BE2C (cell line): ENCODE measurements around the gene KRT8.
A peak's percentile ranks its signal among the peaks of the same experiment; 100 is the strongest.
"Not testable (repeated sequence)": the region's sequence is repeated elsewhere in the genome, so short reads cannot be mapped to it uniquely, and the experiment has no call there.

Experiments
- DNase-seq: peaks from one replicate; pipeline ENCODE4 v3.0.0-alpha.2; 2020
- H3K27me3 ChIP-seq: fragments of 250-450 bp; sonication (Bioruptor Pico); 2 replicates; pipeline ENCODE4 v1.5.1; 2020; ENCODE audit warnings: mild to moderate bottlenecking
- H3K36me3 ChIP-seq: fragments of 250-450 bp; sonication (Bioruptor Pico); 2 replicates; pipeline ENCODE4 v1.5.1; 2020; ENCODE audit warnings: mild to moderate bottlenecking
- H3K4me1 ChIP-seq: fragments of 250-450 bp; sonication (Bioruptor Pico); 2 replicates; pipeline ENCODE4 v1.5.1; 2020
- H3K4me3 ChIP-seq: 2 replicates; pipeline ENCODE4 v1.5.1; 2011; ENCODE audit warnings: low read depth, low read length
- H3K9me3 ChIP-seq: fragments of 250-450 bp; sonication (Bioruptor Pico); 2 replicates; pipeline ENCODE4 v1.5.1; 2020
- TF ChIP-seq, protein P1 (sequence below): IDR thresholded peaks from 2 replicates; pipeline ENCODE4 v1.5.1; 2012; ENCODE audit warnings: mild to moderate bottlenecking, low read depth, low read length

Gene KRT8

DNA sequence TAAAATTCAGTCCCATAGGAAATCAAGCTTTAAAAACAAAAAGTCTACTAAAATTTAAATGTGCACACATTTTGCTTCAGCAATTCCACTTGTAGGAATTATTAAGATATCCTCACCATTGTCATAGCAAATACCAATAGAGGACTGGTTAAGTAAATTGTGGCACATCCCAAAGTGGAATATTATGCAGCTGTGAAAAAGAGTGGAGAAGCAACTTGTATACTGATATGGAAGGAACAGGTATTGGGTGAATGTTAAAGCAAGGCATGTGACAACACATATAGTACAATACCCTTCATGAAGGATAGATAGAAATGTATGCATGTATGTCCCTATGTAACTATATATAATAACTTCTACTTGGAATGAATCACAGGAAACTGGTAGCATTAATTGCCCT, 11.9 kb downstream of the KRT8 start:
- H3K4me1 ChIP-seq = peaks cover 21% of the 10 kb centered on the region
- H3K36me3 ChIP-seq = no peaks in the 10 kb centered on the region
- H3K4me3 ChIP-seq = no peak overlapping the region
- no peak for DNase-seq
- TF ChIP-seq, protein P1, sequence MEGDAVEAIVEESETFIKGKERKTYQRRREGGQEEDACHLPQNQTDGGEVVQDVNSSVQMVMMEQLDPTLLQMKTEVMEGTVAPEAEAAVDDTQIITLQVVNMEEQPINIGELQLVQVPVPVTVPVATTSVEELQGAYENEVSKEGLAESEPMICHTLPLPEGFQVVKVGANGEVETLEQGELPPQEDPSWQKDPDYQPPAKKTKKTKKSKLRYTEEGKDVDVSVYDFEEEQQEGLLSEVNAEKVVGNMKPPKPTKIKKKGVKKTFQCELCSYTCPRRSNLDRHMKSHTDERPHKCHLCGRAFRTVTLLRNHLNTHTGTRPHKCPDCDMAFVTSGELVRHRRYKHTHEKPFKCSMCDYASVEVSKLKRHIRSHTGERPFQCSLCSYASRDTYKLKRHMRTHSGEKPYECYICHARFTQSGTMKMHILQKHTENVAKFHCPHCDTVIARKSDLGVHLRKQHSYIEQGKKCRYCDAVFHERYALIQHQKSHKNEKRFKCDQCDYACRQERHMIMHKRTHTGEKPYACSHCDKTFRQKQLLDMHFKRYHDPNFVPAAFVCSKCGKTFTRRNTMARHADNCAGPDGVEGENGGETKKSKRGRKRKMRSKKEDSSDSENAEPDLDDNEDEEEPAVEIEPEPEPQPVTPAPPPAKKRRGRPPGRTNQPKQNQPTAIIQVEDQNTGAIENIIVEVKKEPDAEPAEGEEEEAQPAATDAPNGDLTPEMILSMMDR = no peak
- no peaks in the 10 kb centered on the region for H3K27me3 ChIP-seq
- H3K9me3 ChIP-seq = no peaks in the 10 kb centered on the region

DNA sequence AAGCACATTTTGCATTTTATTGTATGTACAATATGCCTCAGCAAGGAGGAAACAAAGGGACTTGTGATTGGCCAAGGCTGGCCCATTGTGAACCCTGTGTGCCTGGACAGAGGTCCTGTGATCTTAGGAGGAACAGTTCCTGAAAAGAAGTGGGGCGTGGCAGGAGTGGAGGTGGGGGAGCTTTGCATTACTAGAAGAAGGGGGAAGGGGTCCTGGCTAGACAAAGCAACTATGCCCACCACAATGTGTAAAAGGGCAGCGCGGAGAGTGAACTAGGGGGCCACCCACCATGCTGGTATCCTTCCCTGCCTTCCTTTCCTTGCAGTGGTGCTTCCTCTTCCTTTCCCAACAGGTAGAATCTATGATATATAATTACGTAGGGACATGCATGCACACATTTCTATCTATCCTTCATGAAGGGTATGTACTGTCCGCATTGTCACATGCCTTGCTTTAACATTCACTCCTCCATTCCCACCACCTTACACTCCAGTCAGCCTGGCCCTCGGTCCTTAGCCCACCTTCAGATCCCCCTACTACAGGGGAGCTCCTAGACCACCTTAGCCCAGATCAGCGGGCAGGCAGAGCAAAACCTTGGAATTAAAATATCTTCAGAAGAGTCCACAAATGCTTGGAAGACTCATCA, 12.5 kb downstream of the KRT8 start:
- no peaks in the 10 kb centered on the region for H3K9me3 ChIP-seq
- no peak for DNase-seq
- H3K4me1 ChIP-seq = peaks cover 19% of the 10 kb centered on the region
- H3K4me3 ChIP-seq = no peak overlapping the region
- TF ChIP-seq, protein P1 = no peak
- H3K27me3 ChIP-seq = no peaks in the 10 kb centered on the region
- H3K36me3 ChIP-seq = no peaks in the 10 kb centered on the region

DNA sequence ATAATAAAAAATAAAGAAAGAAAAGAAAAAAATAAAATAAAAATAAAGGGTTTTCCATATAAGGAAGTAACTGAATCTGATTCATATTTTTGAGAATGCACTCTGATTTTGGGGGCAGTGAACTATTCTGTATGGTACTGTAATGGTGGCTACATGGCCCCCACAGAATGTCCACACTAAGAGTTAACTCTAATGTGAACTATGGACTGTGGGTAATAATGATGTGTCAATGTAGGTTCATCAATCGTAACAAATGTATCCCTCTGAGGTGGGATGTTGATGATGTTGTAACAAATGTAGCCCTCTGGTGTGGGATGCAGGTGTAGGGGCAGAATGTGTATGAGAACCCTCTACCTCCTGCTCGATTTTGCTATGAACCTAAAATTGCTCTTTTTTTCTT, 13.8 kb downstream of the KRT8 start:
- DNase-seq = no peak
- TF ChIP-seq, protein P1 = no peak
- no peaks in the 10 kb centered on the region for H3K36me3 ChIP-seq

DNA sequence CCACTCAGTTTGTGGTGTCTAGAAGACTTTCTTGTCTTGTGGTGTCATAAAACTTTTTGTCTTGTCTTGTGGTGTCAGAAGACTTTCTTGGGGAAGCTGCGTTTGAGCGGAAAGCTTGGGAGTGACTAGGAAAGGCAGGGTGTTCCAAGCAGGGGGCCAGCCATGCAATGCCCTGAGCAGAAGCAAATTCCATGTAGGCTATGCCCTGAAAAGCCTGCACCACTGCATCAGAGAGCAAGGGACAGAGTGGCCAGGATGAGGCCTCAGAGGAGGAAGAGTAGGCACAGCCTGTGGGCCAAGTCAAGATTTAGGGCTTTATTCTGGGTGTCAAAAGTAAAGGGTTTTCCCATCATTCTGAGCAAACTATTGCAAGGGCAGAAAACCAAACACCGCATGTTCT, 14.5 kb downstream of the KRT8 start:
- no peaks in the 10 kb centered on the region for H3K27me3 ChIP-seq
- no peak for DNase-seq
- no peaks in the 10 kb centered on the region for H3K36me3 ChIP-seq
- peaks cover 5% of the 10 kb centered on the region for H3K4me1 ChIP-seq
- TF ChIP-seq, protein P1 = no peak
- no peak overlapping the region for H3K4me3 ChIP-seq
- H3K9me3 ChIP-seq = no peaks in the 10 kb centered on the region

More for the DNA sequence above, 13.8 kb downstream of the KRT8 start:
- H3K9me3 ChIP-seq = no peaks in the 10 kb centered on the region
- H3K27me3 ChIP-seq = no peaks in the 10 kb centered on the region
- H3K4me1 ChIP-seq = peaks cover 10% of the 10 kb centered on the region
- H3K4me3 ChIP-seq = no peak overlapping the region

DNA sequence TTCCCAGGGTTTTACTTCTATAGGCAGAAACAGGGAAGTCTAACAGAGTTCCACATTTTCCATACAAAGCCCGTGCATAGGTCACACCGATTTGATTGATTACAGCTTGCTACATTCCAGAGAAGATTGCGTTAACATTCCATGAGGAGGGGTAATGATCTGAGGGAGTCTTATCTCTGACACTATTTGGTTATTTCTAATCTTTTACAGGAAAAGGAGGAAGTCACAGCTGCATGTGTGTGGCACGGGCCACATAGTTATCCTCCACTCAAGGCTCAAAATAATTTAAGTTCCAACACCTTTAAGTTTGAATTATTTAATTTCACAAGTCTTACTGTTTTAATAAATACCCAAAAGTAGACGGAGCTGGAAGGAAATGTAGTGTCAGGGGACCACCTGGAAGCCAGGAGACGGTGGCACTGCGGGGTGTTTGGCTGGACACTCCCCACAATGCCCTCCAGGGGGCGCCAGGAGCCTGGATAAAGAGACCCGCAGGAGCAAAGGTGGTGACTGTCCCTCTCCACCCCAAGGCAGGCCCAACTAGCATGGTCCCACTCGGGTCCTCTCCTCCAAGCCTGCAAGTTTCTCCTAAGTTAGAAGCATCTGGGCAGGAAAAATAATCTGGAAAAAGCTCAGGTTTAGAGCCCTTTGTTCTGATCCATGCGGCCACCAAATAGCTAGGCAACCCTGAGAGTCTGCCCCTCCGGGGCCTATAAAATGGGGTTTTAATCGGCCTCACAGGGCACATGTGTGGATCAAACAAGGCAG, 20.2 kb downstream of the KRT8 start:
- Histone ChIP-seq H3K27me3 (peaks cover 3% of the 10 kb centered on the region), H3K4me3 (no peak overlapping the region), H3K36me3 (no peaks in the 10 kb centered on the region), H3K9me3 (no peaks in the 10 kb centered on the region), H3K4me1 (no peaks in the 10 kb centered on the region)
- TF ChIP-seq, protein P1 = peak; percentile 91
- peak; percentile 81 for DNase-seq

DNA sequence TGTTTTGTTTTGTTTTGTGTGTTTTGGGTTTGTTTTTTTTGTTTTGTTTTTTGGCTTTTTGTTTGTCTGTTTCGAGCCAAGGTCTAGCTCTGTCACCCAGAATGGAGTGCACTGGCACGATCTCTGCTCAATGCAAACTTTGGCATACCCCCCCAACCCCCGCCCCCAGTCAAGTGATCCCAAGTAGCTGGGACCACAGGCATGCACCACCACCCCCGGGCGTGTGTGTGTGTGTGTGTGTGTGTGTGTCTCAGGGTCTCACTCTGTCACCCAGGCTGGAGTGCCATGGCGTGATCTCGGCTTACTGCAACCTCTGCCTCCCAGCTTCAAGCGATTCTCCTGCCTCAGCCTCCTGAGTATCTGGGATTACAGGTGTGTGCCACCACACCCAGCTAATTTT, 24.4 kb downstream of the KRT8 start:
- not testable (repeated sequence) for H3K4me1 ChIP-seq, H3K36me3 ChIP-seq, H3K9me3 ChIP-seq, H3K27me3 ChIP-seq, DNase-seq, H3K4me3 ChIP-seq
